GM06990 (cell line): ENCODE data around the gene CHTOP.
"Not testable (repeated sequence)": the region's sequence is repeated elsewhere in the genome, so short reads cannot be mapped to it uniquely, and the experiment has no call there.

Source experiments
- DNase-seq: peaks from one replicate; pipeline ENCODE4 v3.0.0-alpha.2; 2011; ENCODE audit not compliant: insufficient read length; ENCODE audit errors: extremely low read depth
- H3K27me3 ChIP-seq: replicated peaks from 2 replicates; pipeline ENCODE4 v1.6.0; 2011; ENCODE audit warnings: low read length; ENCODE audit not compliant: control insufficient read depth, insufficient read depth
- H3K36me3 ChIP-seq: 2 replicates; pipeline ENCODE4 v1.5.1; 2011; ENCODE audit warnings: low read length; ENCODE audit not compliant: control insufficient read depth, insufficient read depth
- H3K4me3 ChIP-seq: replicated peaks from 2 replicates; pipeline ENCODE4 v1.5.1; 2011; ENCODE audit warnings: low read depth, mild to moderate bottlenecking, control low read depth, low read length
- TF ChIP-seq, protein P1 (sequence below): IDR thresholded peaks from 2 replicates; pipeline ENCODE4 v1.5.1; 2011; ENCODE audit warnings: low read length, control low read depth, mild to moderate bottlenecking, inconsistent platforms; ENCODE audit not compliant: insufficient read depth, poor library complexity, severe bottlenecking

CHTOP gene

DNA sequence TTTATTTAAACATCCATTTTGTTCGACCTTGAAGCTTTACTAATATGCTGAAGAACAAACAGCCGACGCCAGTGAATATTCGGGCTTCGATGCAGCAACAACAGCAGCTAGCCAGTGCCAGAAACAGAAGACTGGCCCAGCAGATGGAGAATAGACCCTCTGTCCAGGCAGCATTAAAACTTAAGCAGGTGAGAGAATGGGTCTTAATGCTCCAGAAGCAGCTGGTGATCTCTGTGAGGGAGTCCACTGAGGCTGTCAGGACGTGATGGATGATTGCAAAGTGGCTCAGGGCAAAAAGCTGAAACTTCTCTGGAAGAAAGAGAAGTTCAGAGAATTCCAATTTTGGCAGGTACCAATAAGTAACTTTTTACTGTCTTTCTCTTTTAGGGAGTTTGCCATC, 4.4 kb downstream of the CHTOP start:
- DNase-seq: no peak
- Histone ChIP-seq H3K4me3 (no peak overlapping the region), H3K27me3 (no peaks in the 10 kb centered on the region), H3K36me3 (peaks cover 31% of the 10 kb centered on the region)
- TF ChIP-seq, protein P1, sequence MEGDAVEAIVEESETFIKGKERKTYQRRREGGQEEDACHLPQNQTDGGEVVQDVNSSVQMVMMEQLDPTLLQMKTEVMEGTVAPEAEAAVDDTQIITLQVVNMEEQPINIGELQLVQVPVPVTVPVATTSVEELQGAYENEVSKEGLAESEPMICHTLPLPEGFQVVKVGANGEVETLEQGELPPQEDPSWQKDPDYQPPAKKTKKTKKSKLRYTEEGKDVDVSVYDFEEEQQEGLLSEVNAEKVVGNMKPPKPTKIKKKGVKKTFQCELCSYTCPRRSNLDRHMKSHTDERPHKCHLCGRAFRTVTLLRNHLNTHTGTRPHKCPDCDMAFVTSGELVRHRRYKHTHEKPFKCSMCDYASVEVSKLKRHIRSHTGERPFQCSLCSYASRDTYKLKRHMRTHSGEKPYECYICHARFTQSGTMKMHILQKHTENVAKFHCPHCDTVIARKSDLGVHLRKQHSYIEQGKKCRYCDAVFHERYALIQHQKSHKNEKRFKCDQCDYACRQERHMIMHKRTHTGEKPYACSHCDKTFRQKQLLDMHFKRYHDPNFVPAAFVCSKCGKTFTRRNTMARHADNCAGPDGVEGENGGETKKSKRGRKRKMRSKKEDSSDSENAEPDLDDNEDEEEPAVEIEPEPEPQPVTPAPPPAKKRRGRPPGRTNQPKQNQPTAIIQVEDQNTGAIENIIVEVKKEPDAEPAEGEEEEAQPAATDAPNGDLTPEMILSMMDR: no peak

DNA sequence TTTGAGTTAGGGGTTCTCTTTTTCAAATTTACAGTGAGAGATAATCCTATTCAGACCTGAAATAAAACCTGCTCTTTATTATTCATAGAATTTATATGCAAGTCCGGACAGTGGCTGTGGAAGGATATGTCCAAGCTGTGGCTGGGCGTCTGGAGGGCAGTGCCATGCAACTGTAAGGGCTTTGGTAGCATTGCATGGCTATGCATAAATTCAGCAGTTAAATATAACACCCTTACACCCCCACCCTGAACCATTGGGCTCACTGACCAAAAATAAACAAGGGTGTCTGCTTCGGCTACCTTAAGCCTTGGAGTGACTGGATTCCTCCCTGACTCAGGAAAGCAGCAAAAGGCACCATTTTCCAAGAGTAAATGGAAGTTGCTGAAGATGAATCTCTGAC, 5.4 kb downstream of the CHTOP start:
- H3K27me3 ChIP-seq: no peaks in the 10 kb centered on the region
- peaks cover 31% of the 10 kb centered on the region for H3K36me3 ChIP-seq
- TF ChIP-seq, protein P1: no peak
- no peak overlapping the region for H3K4me3 ChIP-seq
- DNase-seq: no peak

DNA sequence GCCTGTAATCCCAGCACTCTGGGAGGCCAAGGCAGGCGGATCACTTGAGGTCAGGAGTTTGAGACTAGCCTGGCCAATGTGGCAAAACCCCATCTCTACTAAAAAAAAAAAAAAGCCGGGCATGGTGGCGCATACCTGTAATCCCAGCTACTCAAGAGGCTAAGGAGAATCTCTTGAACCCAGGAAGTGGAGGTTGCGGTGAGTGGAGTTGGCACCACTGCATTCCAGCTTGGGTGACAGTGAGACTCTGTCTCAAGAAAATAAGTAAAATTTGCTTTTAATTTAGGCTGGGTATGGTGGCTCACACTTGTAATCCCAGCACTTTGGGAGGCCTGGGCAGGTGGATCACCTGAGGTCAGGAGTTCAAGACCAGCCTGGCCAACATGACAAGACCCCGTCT, 6.3 kb downstream of the CHTOP start:
- not testable (repeated sequence) for H3K27me3 ChIP-seq

DNA sequence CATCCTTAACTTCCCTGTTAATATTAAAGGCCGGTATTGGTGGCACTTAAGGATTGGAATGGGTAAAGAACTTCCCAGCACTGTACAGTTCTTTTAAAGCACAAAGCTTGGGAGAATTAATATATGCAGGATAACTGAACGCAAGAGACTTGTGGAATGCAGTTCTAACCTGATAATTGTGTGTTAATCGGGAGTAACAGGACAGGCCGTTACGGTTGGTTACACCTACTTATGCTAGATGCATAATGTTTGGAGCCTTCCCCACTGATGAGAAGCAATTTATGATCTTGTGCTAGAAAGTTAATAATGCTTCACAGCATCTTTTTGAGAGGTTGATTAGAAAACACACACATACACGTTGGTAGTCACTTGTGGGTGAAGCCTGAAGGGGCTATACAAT, 7.0 kb downstream of the CHTOP start:
- no peak for DNase-seq
- H3K36me3 ChIP-seq: peaks cover 39% of the 10 kb centered on the region
- TF ChIP-seq, protein P1: no peak
- no peaks in the 10 kb centered on the region for H3K27me3 ChIP-seq
- H3K4me3 ChIP-seq: no peak overlapping the region

More for the DNA sequence above, 6.3 kb downstream of the CHTOP start:
- not testable (repeated sequence) for DNase-seq, H3K4me3 ChIP-seq
- peaks cover 34% of the 10 kb centered on the region for H3K36me3 ChIP-seq

DNA sequence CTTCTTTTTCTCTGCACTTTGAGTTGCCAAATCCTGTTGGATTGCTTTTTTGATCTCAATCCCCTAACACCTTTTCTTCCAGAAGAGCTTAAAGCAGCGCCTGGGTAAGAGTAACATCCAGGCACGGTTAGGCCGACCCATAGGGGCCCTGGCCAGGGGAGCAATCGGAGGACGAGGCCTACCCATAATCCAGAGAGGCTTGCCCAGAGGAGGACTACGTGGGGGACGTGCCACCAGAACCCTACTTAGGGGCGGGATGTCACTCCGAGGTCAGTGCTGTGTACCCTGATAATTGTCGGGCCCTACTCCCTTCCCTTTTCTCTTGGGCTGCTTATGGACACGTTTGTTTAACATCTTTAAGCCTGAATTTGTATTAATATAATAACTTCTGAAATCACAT, 8.3 kb downstream of the CHTOP start:
- TF ChIP-seq, protein P1: no peak
- peaks cover 36% of the 10 kb centered on the region for H3K36me3 ChIP-seq
- DNase-seq: no peak
- H3K27me3 ChIP-seq: no peaks in the 10 kb centered on the region
- H3K4me3 ChIP-seq: no peak overlapping the region

DNA sequence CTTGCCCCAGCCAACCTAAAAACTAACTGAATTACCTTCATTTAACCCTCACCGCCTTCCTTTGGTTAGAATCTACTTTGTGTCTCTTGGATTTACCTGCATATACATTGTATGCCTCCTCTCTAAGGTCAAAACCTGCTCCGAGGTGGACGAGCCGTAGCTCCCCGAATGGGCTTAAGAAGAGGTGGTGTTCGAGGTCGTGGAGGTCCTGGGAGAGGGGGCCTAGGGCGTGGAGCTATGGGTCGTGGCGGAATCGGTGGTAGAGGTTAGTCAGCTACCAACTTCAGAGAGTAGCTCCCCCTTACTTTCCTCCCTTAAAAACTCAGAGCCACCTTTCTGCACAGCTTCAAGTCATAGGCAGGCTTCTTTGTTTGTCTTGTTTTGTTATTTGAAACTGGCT, 9.2 kb downstream of the CHTOP start:
- no peak overlapping the region for H3K4me3 ChIP-seq
- TF ChIP-seq, protein P1: no peak
- no peak for DNase-seq
- no peaks in the 10 kb centered on the region for H3K27me3 ChIP-seq
- peaks cover 34% of the 10 kb centered on the region for H3K36me3 ChIP-seq
